ENCODE measurements around the gene FKBP15.

Gene FKBP15

GRCh38 chr9:113221003-113221799 lies at the start of gene FKBP15, which contains the start of gene SLC31A1 (continued):
- TF ChIP-seq, protein P1, sequence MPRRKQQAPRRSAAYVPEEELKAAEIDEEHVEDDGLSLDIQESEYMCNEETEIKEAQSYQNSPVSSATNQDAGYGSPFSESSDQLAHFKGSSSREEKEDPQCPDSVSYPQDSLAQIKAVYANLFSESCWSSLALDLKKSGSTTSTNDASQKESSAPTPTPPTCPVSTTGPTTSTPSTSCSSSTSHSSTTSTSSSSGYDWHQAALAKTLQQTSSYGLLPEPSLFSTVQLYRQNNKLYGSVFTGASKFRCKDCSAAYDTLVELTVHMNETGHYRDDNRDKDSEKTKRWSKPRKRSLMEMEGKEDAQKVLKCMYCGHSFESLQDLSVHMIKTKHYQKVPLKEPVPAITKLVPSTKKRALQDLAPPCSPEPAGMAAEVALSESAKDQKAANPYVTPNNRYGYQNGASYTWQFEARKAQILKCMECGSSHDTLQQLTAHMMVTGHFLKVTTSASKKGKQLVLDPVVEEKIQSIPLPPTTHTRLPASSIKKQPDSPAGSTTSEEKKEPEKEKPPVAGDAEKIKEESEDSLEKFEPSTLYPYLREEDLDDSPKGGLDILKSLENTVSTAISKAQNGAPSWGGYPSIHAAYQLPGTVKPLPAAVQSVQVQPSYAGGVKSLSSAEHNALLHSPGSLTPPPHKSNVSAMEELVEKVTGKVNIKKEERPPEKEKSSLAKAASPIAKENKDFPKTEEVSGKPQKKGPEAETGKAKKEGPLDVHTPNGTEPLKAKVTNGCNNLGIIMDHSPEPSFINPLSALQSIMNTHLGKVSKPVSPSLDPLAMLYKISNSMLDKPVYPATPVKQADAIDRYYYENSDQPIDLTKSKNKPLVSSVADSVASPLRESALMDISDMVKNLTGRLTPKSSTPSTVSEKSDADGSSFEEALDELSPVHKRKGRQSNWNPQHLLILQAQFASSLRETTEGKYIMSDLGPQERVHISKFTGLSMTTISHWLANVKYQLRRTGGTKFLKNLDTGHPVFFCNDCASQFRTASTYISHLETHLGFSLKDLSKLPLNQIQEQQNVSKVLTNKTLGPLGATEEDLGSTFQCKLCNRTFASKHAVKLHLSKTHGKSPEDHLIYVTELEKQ (tag by site-specific recombination; IDR thresholded peaks at IDR 0.05; ENCODE audit: borderline replicate concordance), result no peak
- TF ChIP-seq ZNF785 (tag by site-specific recombination; IDR thresholded peaks at IDR 0.05) (no peak), ZNF843 (tag by site-specific recombination; IDR thresholded peaks at IDR 0.05) (no peak), ZNF341 (tag by site-specific recombination; IDR thresholded peaks at IDR 0.05; ENCODE audit: low read depth) (peak; percentile 75), HOXC10 (CRISPR knock-in tag; IDR thresholded peaks at IDR 0.05) (no peak), ZNF155 (tag by site-specific recombination; IDR thresholded peaks at IDR 0.05) (no peak), KLF10 (tag by site-specific recombination; IDR thresholded peaks at IDR 0.05) (peak; percentile 45; the same call in 1 of the 2 replicates), ZBTB6 (tag by site-specific recombination; IDR thresholded peaks at IDR 0.05) (peak; percentile 71), ZNF530 (tag by site-specific recombination; IDR thresholded peaks at IDR 0.05; ENCODE audit: low read depth) (no peak), SCRT2 (tag by site-specific recombination; IDR thresholded peaks at IDR 0.05) (no peak), ZBTB48 (tag by site-specific recombination; IDR thresholded peaks at IDR 0.05) (no peak), KLF1 (tag by site-specific recombination; IDR thresholded peaks at IDR 0.05) (no peak; the same call in 1 of the 2 replicates), MYNN (tag by site-specific recombination; IDR thresholded peaks at IDR 0.05; ENCODE audit: borderline replicate concordance) (no peak), ZNF248 (tag by site-specific recombination; IDR thresholded peaks at IDR 0.05) (no peak), ZNF324 (tag by site-specific recombination; IDR thresholded peaks at IDR 0.05) (no peak), OVOL3 (tag by site-specific recombination; IDR thresholded peaks at IDR 0.05) (no peak), ZBTB26 (tag by site-specific recombination; optimal IDR thresholded peaks at IDR 0.05) (peak; percentile 77), ZNF37A (tag by site-specific recombination; IDR thresholded peaks at IDR 0.05) (no peak), PATZ1 (tag by site-specific recombination; IDR thresholded peaks at IDR 0.05) (peak; percentile 73), ZNF521 (tag by site-specific recombination; IDR thresholded peaks at IDR 0.05) (no peak), ZNF701 (tag by site-specific recombination; IDR thresholded peaks at IDR 0.05) (no peak), ZBTB7A (tag by site-specific recombination; IDR thresholded peaks at IDR 0.05; ENCODE audit: low read depth) (no peak)
- TF ChIP-seq, protein P2, sequence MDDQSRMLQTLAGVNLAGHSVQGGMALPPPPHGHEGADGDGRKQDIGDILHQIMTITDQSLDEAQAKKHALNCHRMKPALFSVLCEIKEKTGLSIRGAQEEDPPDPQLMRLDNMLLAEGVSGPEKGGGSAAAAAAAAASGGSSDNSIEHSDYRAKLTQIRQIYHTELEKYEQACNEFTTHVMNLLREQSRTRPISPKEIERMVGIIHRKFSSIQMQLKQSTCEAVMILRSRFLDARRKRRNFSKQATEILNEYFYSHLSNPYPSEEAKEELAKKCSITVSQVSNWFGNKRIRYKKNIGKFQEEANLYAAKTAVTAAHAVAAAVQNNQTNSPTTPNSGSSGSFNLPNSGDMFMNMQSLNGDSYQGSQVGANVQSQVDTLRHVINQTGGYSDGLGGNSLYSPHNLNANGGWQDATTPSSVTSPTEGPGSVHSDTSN (CRISPR knock-in tag; IDR thresholded peaks at IDR 0.05), result no peak
- TF ChIP-seq, protein P3, sequence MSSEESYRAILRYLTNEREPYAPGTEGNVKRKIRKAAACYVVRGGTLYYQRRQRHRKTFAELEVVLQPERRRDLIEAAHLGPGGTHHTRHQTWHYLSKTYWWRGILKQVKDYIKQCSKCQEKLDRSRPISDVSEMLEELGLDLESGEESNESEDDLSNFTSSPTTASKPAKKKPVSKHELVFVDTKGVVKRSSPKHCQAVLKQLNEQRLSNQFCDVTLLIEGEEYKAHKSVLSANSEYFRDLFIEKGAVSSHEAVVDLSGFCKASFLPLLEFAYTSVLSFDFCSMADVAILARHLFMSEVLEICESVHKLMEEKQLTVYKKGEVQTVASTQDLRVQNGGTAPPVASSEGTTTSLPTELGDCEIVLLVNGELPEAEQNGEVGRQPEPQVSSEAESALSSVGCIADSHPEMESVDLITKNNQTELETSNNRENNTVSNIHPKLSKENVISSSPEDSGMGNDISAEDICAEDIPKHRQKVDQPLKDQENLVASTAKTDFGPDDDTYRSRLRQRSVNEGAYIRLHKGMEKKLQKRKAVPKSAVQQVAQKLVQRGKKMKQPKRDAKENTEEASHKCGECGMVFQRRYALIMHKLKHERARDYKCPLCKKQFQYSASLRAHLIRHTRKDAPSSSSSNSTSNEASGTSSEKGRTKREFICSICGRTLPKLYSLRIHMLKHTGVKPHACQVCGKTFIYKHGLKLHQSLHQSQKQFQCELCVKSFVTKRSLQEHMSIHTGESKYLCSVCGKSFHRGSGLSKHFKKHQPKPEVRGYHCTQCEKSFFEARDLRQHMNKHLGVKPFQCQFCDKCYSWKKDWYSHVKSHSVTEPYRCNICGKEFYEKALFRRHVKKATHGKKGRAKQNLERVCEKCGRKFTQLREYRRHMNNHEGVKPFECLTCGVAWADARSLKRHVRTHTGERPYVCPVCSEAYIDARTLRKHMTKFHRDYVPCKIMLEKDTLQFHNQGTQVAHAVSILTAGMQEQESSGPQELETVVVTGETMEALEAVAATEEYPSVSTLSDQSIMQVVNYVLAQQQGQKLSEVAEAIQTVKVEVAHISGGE (tag by site-specific recombination; conservative IDR thresholded peaks at IDR 0.05; ENCODE audit: low read depth), result peak; percentile 74; the same call in 1 of the 2 replicates
- TF ChIP-seq, protein P4, sequence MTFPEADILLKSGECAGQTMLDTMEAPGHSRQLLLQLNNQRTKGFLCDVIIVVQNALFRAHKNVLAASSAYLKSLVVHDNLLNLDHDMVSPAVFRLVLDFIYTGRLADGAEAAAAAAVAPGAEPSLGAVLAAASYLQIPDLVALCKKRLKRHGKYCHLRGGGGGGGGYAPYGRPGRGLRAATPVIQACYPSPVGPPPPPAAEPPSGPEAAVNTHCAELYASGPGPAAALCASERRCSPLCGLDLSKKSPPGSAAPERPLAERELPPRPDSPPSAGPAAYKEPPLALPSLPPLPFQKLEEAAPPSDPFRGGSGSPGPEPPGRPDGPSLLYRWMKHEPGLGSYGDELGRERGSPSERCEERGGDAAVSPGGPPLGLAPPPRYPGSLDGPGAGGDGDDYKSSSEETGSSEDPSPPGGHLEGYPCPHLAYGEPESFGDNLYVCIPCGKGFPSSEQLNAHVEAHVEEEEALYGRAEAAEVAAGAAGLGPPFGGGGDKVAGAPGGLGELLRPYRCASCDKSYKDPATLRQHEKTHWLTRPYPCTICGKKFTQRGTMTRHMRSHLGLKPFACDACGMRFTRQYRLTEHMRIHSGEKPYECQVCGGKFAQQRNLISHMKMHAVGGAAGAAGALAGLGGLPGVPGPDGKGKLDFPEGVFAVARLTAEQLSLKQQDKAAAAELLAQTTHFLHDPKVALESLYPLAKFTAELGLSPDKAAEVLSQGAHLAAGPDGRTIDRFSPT (tag by site-specific recombination; IDR thresholded peaks at IDR 0.05), result peak; percentile 91; the same call in 1 of the 2 replicates

Data from HEK293 (cell line).